ENCODE measurements around the gene SGCD.
A peak's percentile ranks its signal among the peaks of the same experiment; 100 is the strongest.

Gene SGCD

GRCh38 chr5:156409834-156410233, 82.9 kb downstream of the SGCD start:
- DNase-seq (ENCODE audit: low spot score): no peak
- H3K27ac ChIP-seq: no peak overlapping the region
- POLR2A ChIA-PET (ENCODE audit: low non-redundant PET): no interaction called here
- TF ChIP-seq CTCF (conservative IDR thresholded peaks at IDR 0.05; ENCODE audit: low read depth): no peak
- CTCF ChIA-PET: interaction anchor here (0.7 kb wide), 2 partner anchors 12 to 686 kb away, joined by 4 read pairs; no protein-coding TSS in a partner anchor

- H3K27ac ChIP-seq: peak overlapping the region; percentile 72
- ChIA-PET POLR2A (ENCODE audit: low non-redundant PET) (no interaction called here), CTCF (interaction anchor here (1.7 kb wide), 1 partner anchor 10 kb away, joined by 3 read pairs; no protein-coding TSS in a partner anchor)
Measured at GRCh38 chr5:156411185-156411613, 84.2 kb downstream of the SGCD start.

GRCh38 chr5:156411957-156412356, 85.0 kb downstream of the SGCD start:
- DNase-seq (ENCODE audit: low spot score): no peak
- CTCF ChIA-PET: interaction anchor here (1.7 kb wide), 1 partner anchor 9 kb away, joined by 3 read pairs; no protein-coding TSS in a partner anchor
- H3K27ac ChIP-seq: no peak overlapping the region
- no peak for TF ChIP-seq CTCF (conservative IDR thresholded peaks at IDR 0.05; ENCODE audit: low read depth)
- POLR2A ChIA-PET (ENCODE audit: low non-redundant PET): no interaction called here

More at GRCh38 chr5:156411185-156411613, 84.2 kb downstream of the SGCD start:
- no peak for TF ChIP-seq CTCF (conservative IDR thresholded peaks at IDR 0.05; ENCODE audit: low read depth)
- peak; percentile 20 for DNase-seq (ENCODE audit: low spot score)

- ChIA-PET CTCF (interaction anchor here (0.8 kb wide), 1 partner anchor 102 kb away, joined by 4 read pairs; no protein-coding TSS in a partner anchor), POLR2A (ENCODE audit: low non-redundant PET) (no interaction called here)
- no peak overlapping the region for H3K27ac ChIP-seq
- TF ChIP-seq CTCF (conservative IDR thresholded peaks at IDR 0.05; ENCODE audit: low read depth): no peak
- DNase-seq (ENCODE audit: low spot score): no peak
Measured at GRCh38 chr5:156414391-156414790, 87.4 kb downstream of the SGCD start.

GRCh38 chr5:156419661-156420060, 92.7 kb downstream of the SGCD start:
- CTCF ChIA-PET: interaction anchor here (0.6 kb wide), 1 partner anchor 23 kb away, joined by 3 read pairs; no protein-coding TSS in a partner anchor
- TF ChIP-seq CTCF (conservative IDR thresholded peaks at IDR 0.05; ENCODE audit: low read depth): no peak
- POLR2A ChIA-PET (ENCODE audit: low non-redundant PET): no interaction called here
- DNase-seq (ENCODE audit: low spot score): no peak
- H3K27ac ChIP-seq: no peak overlapping the region

- DNase-seq (ENCODE audit: low spot score): no peak
- no peak overlapping the region for H3K27ac ChIP-seq
- no peak for TF ChIP-seq CTCF (conservative IDR thresholded peaks at IDR 0.05; ENCODE audit: low read depth)
- ChIA-PET POLR2A (ENCODE audit: low non-redundant PET) (no interaction called here), CTCF (interaction anchor here (0.7 kb wide), 1 partner anchor 10 kb away, joined by 3 read pairs; no protein-coding TSS in a partner anchor)
Measured at GRCh38 chr5:156420665-156421064, 93.7 kb downstream of the SGCD start.

Measured in RWPE1 (cell line).